Raji (cell line): ENCODE data around the gene TTC7B.

Experiments
- POLR2A ChIP-seq: IDR thresholded peaks from 2 replicates; pipeline ENCODE4 v1.6.1; 2011; ENCODE audit warnings: low read depth, low read length, control low read depth; ENCODE audit not compliant: insufficient read depth

The TTC7B gene

GRCh38 chr14:90615517-90616060 lies 200.6 kb downstream of the TTC7B start:
- no peak for TF ChIP-seq POLR2A

DNA sequence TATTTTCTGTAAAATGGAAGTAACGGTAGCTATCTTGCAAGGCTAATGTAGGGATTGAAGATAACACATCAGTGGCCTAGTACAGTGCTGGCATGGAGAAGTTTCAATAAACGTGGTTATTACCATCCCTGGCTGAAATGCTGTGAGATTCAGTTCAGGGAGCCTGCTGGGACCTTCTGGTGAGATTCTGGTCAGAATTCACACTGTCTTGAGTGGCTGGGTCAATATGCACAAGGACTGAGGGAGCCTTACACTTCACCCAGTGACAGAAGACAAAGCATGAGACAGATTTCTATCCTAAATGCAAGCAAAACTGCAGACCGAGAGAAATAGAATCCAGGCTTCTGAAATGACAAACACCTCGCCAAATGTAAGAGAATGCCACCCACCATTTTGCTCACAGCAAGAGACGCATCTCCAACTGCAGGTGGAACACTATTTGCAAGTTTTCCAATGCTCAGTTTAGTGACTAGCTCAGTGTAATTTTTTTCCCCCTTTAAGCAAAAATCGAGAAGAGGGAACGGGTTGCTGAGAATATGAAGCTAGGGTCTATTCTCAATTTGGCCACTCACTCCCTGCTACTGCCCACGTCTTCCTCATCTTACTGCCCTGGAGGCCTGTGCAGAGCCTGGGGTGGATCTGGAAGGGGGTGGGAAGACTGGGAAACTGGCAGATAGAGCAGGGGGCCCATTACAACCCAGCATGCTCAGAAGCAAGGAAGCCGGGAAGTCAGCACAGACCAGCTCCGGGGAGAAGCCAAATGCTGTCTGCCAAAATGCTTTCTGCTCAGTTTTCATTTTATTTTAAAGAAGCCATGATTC lies 201.3 kb downstream of the TTC7B start:
- no peak for TF ChIP-seq POLR2A

DNA sequence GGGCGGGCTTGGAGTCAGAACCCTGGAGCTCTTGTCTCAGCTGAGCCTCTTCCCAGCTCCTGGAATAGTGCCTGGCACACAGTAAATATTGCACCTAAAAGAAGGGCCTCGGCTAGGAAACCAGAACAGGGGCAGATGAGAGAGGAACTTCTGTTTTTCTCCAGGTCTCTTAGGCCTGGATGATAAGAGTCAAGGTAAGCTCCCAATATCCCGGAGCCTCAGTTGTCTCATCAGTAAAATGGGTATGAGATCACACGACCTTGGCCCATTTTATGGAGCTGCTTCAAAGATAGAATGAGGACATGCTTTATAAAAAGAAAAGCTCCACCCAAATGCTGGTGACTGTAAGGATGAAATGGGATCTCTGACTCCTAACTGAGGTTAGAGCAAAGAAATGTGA lies 202.2 kb downstream of the TTC7B start:
- TF ChIP-seq POLR2A = no peak

DNA sequence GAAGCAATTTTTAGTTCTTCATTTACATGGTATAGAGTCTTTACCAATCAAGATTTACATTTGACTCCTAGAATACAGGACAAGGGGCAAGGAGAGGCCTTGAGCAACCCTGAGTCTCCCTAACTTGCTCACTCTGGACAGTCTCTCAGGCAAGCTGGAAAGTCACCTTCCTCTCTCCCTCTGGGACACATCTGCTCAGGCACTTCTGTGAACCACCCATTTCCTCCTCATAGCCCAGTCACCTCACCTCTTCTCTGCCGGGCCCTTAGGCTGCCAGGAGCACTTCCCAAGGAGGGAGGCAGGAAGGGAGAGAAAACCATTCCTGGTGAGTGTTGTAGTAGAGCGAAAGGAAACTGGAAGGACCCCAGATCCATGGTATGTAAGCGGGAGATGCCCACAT lies 202.8 kb downstream of the TTC7B start:
- TF ChIP-seq POLR2A = no peak

GRCh38 chr14:90612801-90613200 lies 203.4 kb downstream of the TTC7B start:
- no peak for TF ChIP-seq POLR2A

GRCh38 chr14:90611936-90612335 lies 204.3 kb downstream of the TTC7B start:
- TF ChIP-seq POLR2A = no peak

GRCh38 chr14:90611501-90611900 lies 204.7 kb downstream of the TTC7B start:
- no peak for TF ChIP-seq POLR2A

DNA sequence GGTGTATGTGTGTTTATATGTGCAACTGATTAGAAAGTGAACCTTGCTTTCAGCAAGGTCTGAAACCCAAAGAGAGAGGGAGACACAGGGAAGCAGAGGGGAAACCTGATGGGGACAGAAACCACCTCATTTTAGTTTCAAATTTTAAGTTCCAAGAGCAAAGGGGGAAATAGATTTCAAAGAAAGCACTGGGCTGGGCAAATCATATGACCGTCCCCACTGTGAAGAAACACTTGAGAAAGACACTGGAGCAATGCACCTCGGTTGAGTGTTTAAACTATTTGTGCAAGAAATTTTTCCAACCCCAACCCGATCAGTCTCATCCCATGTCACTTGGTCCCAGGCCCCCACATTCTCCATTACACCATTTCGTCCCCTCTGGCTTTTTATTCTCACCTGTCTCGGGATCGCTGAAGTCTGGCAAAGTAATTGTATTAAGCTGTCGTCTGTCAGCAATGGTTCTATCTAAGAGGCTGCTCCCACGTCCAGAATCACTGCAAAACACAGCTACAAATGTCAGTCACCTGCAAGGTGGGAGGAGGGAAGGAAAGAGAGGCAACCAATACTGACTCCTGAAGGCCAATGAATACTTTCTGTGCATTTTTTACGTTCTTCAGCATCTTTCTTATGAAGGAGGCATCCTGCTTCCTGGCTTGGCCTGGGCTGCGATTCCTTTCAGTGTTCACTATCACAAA lies 205.7 kb downstream of the TTC7B start:
- no peak for TF ChIP-seq POLR2A

GRCh38 chr14:90609376-90609775 lies 206.9 kb downstream of the TTC7B start:
- no peak for TF ChIP-seq POLR2A

- TF ChIP-seq POLR2A = no peak
Measured at GRCh38 chr14:90608929-90609341, 207.3 kb downstream of the TTC7B start.

DNA sequence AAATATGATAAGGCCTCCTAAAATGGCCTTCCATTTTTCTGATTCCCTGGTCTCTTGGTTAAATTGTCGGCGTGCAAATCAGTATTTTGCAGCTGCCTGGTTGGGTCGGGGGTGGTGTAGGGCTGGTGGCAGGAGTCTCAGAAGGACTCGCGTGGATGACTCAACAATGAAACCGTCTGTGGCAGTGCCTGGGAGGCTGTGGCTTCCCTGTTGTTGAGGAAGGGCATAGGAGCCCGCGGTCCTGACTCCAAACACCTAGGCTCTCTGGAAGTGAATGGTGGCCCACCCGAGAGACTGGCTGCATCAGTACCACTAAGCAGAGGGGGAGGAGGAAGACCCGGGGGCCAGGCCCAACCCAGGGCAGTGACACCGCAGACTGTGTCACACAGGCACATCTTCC lies 207.9 kb downstream of the TTC7B start:
- no peak for TF ChIP-seq POLR2A

DNA sequence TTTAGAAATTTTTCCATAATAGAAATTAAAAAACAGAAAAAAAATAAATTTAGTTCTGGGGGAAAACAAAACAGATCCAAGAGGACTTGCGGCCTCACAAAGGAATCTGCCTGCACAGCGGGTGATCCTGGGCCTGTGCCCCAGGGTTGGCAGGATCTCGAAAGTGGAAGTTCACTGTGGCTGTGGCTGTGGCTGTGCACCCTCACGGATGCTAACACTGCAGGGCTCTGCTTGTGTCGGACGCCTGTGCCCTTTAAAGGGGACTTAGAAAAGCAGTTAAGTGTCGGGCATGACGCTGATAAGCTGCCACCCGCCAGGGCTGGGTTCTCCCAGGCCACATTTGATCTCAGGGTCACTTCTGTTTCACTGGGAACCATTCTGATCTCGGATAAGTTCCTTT lies 209.1 kb downstream of the TTC7B start:
- TF ChIP-seq POLR2A = no peak

GRCh38 chr14:90606434-90606833 lies 209.8 kb downstream of the TTC7B start:
- TF ChIP-seq POLR2A = no peak

GRCh38 chr14:90605430-90605829 lies 210.8 kb downstream of the TTC7B start:
- TF ChIP-seq POLR2A = no peak

DNA sequence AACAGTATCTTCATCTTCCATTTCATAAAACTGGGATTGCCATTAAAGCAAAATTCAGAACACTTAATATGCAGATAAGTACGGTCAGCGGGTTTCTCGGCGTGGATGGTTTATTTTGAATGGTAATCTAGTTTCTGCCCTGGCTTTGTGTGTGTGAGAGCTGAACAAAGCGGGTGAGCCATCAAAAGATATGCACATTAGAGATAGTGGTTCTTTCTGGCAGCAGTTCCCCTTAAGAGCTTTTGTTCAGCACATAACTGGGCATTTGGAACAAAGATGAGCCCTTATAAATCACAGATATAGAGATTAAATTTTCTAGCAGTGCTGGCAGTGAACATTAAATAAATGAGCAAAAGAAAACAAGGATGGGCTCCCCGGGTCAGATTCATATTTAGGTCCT lies 211.9 kb downstream of the TTC7B start:
- no peak for TF ChIP-seq POLR2A

- no peak for TF ChIP-seq POLR2A
Measured at GRCh38 chr14:90603841-90604240, 212.4 kb downstream of the TTC7B start.
